Liver (tissue), 3 donors: ENCODE measurements around the gene SMG6.

Experiments used
- ATF3 ChIP-seq: IDR thresholded peaks from 2 replicates; pipeline ENCODE4 v1.6.1; 2016; ENCODE audit warnings: antibody characterized with exemption
- CTCF ChIP-seq: fragments of 150-350 bp; IDR thresholded peaks from 2 replicates; pipeline ENCODE4 v1.5.1; 2017; ENCODE audit warnings: improper control_type of control experiment, low read depth, low read length; ENCODE audit not compliant: missing input control
- EGR1 ChIP-seq, 2 donors: IDR thresholded peaks; 2 replicates each; pipeline ENCODE4 v1.6.1; 2016 to 2018; ENCODE audit warnings: antibody characterized with exemption in 2 of 2, low read depth in 2 of 2
- FOXA1 ChIP-seq: IDR thresholded peaks from 2 replicates; pipeline ENCODE4 v1.6.1; 2016; ENCODE audit warnings: antibody characterized with exemption
- JUND ChIP-seq, 2 donors: IDR thresholded peaks; 2 replicates each; pipeline ENCODE4 v1.6.1; 2016; ENCODE audit warnings: antibody characterized with exemption in 2 of 2
- MAX ChIP-seq: IDR thresholded peaks from 2 replicates; pipeline ENCODE4 v1.6.1; 2016; ENCODE audit warnings: antibody characterized with exemption
- RAD21 ChIP-seq, 2 donors: IDR thresholded peaks; 2 replicates each; pipeline ENCODE4 v1.6.1; 2016; ENCODE audit warnings: antibody characterized with exemption in 2 of 2, mild to moderate bottlenecking in 2 of 2
- REST ChIP-seq: IDR thresholded peaks from 2 replicates; pipeline ENCODE4 v1.6.1; 2016; ENCODE audit warnings: antibody characterized with exemption, mild to moderate bottlenecking
- RXRA ChIP-seq, 2 donors: IDR thresholded peaks; 2 replicates each; pipeline ENCODE4 v1.6.1; 2017 to 2018; ENCODE audit warnings: antibody characterized with exemption in 2 of 2, mild to moderate bottlenecking in 1 of 2
- YY1 ChIP-seq: IDR thresholded peaks from 2 replicates; pipeline ENCODE4 v1.6.1; 2016; ENCODE audit warnings: antibody characterized with exemption, mild to moderate bottlenecking
- ZBTB33 ChIP-seq: IDR thresholded peaks from 2 replicates; pipeline ENCODE4 v1.6.1; 2016; ENCODE audit warnings: antibody characterized with exemption
- donor health status: healthy.
- donor health status: healthy.

GRCh38 chr17:2074919-2075318 lies 228.7 kb downstream of the SMG6 start:
- TF ChIP-seq ATF3 (no peak), CTCF (no peak), REST (no peak), RAD21 (IDR thresholded peaks at IDR 0.05) (no peak), YY1 (no peak), MAX (no peak), JUND (IDR thresholded peaks at IDR 0.05) (no peak), ZBTB33 (no peak), RXRA (IDR thresholded peaks at IDR 0.05) (no peak), FOXA1 (no peak), EGR1 (IDR thresholded peaks at IDR 0.05; ENCODE audit: low read depth in 2 of 2) (no peak)
